A549 (cell line): ENCODE measurements around the gene CHRNA4. TPM values are rescaled to one million over a fixed set of nuclear protein-coding genes. Genes with fewer than 3 reads are reported as not detected.
"Not testable (repeated sequence)": the region's sequence is repeated elsewhere in the genome, so short reads cannot be mapped to it uniquely, and the experiment has no call there.

Experiments
- ATAC-seq, 2 experiments: fragments of 200-7000 bp in 1 of 2; fragments of >200 bp in 1 of 2; cut with Nextera tagmentation in 1 of 2; cut with Tn5 transposase in 1 of 2; 3 replicates each; pipeline versions ENCODE4 v1.8.0 to v1.9.1; 2018 to 2020; ENCODE audit warnings: mild to moderate bottlenecking in 1 of 2, moderate library complexity in 1 of 2
- CTCF ChIA-PET: fragments of 300-600 bp; sonication (Branson Sonifier 250); formaldehyde crosslinking; extraction: SDS; loops from one replicate; lab custom pipeline; 2021; ENCODE audit warnings: antibody characterized with exemption, inconsistent platforms; lab: Yijun Ruan, JAX
- POLR2A ChIA-PET: fragments of 350-600 bp; formaldehyde crosslinking; extraction: SDS; loops from one replicate; lab custom pipeline; 2021; ENCODE audit warnings: antibody characterized with exemption, inconsistent platforms; lab: Yijun Ruan, JAX
- DNase-seq, 2 experiments: peaks; one replicate each; pipeline versions ENCODE4 v3.0.0 to v3.0.0-alpha.2; 2011 to 2016; ENCODE audit warnings: low read depth in 1 of 2, low spot score in 1 of 2
- FAIRE-seq: peaks from 2 replicates; lab custom pipeline; 2011; peaks lifted over from hg19 to GRCh38; lab: Jason Lieb, UNC
- H3K27ac ChIP-seq, 2 experiments: fragments of >200 bp; sonication (Bioruptor Twin); formaldehyde crosslinking; 3 replicates each; pipeline ENCODE4 v1.5.1; 2016 to 2017
- H3K4me1 ChIP-seq: fragments of >200 bp; sonication (Bioruptor Twin); formaldehyde crosslinking; 3 replicates; pipeline ENCODE4 v1.6.1; 2016
- H3K4me2 ChIP-seq: fragments of >200 bp; sonication (Bioruptor Twin); formaldehyde crosslinking; 3 replicates; pipeline ENCODE4 v1.6.1; 2016
- H3K4me3 ChIP-seq: fragments of >200 bp; sonication (Bioruptor Twin); formaldehyde crosslinking; 3 replicates; pipeline ENCODE4 v1.5.1; 2016
- H3K9me3 ChIP-seq: fragments of >200 bp; sonication (Bioruptor Twin); formaldehyde crosslinking; 3 replicates; pipeline ENCODE4 v1.6.1; 2016
- BHLHE40 ChIP-seq: IDR thresholded peaks from 2 replicates; pipeline ENCODE4 v1.6.1; 2012; ENCODE audit warnings: low read depth, low read length, inconsistent platforms
- CBX8 ChIP-seq: fragments of 200-600 bp; sonication (generic); IDR thresholded peaks from 2 replicates; pipeline ENCODE4 v1.6.1; 2016
- CEBPB ChIP-seq, 2 experiments: fragments of >200 bp in 1 of 2; sonication (Bioruptor Twin) in 1 of 2; formaldehyde crosslinking in 1 of 2; IDR thresholded peaks; 2 replicates each; pipeline ENCODE4 v1.6.1; 2012 to 2016
- CTCF ChIP-seq: fragments of >200 bp; sonication (Bioruptor Twin); formaldehyde crosslinking; IDR thresholded peaks from 3 replicates; pipeline ENCODE4 v1.5.1; 2016
- EHF ChIP-seq: fragments of 250-450 bp; sonication (Bioruptor Pico); IDR thresholded peaks from 2 replicates; pipeline ENCODE4 v1.5.0; 2020; ENCODE audit warnings: mild to moderate bottlenecking
- ELK1 ChIP-seq: fragments of 150-350 bp; IDR thresholded peaks from 2 replicates; pipeline ENCODE4 v1.6.1; 2014; ENCODE audit warnings: low read depth, mild to moderate bottlenecking, low read length
- FOSL2 ChIP-seq, 2 experiments: fragments of 450-650 bp in 1 of 2; fragments of >200 bp in 1 of 2; sonication (Bioruptor Twin) in 1 of 2; formaldehyde crosslinking; IDR thresholded peaks; 2 replicates each; pipeline versions ENCODE4 v1.5.0 to v1.6.1; 2016 to 2020; ENCODE audit warnings: mild to moderate bottlenecking in 1 of 2, moderate library complexity in 1 of 2
- HES2 ChIP-seq: fragments of >200 bp; sonication (Bioruptor Twin); formaldehyde crosslinking; IDR thresholded peaks from 2 replicates; pipeline ENCODE4 v1.6.1; 2016
- HEYL ChIP-seq: fragments of 250-450 bp; sonication (Bioruptor Pico); IDR thresholded peaks from 2 replicates; pipeline ENCODE4 v1.8.0; 2021; ENCODE audit warnings: mild to moderate bottlenecking, moderate library complexity
- HOXA7 ChIP-seq: fragments of 250-450 bp; sonication (Bioruptor Pico); IDR thresholded peaks from 2 replicates; pipeline ENCODE4 v1.5.0; 2020; ENCODE audit warnings: mild to moderate bottlenecking, moderate library complexity
- HOXB13 ChIP-seq: fragments of 250-450 bp; sonication (Bioruptor Pico); IDR thresholded peaks from 2 replicates; pipeline ENCODE4 v1.5.0; 2020; ENCODE audit warnings: low read depth, mild to moderate bottlenecking, moderate library complexity
- JUN ChIP-seq, 2 experiments: fragments of >200 bp; sonication (Bioruptor Twin); formaldehyde crosslinking; IDR thresholded peaks; 2 replicates in 1 of 2; 3 replicates in 1 of 2; pipeline ENCODE4 v1.6.1; 2016 to 2017
- KDM5A ChIP-seq: fragments of 200-600 bp; sonication (generic); IDR thresholded peaks from 2 replicates; pipeline ENCODE4 v1.6.1; 2016; ENCODE audit warnings: antibody characterized with exemption, mild to moderate bottlenecking
- MAFK ChIP-seq: fragments of 450-650 bp; IDR thresholded peaks from 2 replicates; pipeline ENCODE4 v1.6.1; 2014; ENCODE audit not compliant: partially characterized antibody
- NFE2L2 ChIP-seq: fragments of 150-350 bp; conservative IDR thresholded peaks from 2 replicates; pipeline ENCODE4 v1.6.1; 2014; ENCODE audit warnings: low read length
- POLR2A ChIP-seq: IDR thresholded peaks from 2 replicates; pipeline ENCODE4 v1.6.1; 2012; ENCODE audit warnings: mild to moderate bottlenecking, low read length
- RARB ChIP-seq: fragments of 250-450 bp; sonication (Bioruptor Pico); IDR thresholded peaks from 2 replicates; pipeline ENCODE4 v1.8.0; 2021; ENCODE audit warnings: mild to moderate bottlenecking, moderate library complexity
- SREBF2 ChIP-seq: fragments of 450-650 bp; IDR thresholded peaks from 2 replicates; pipeline ENCODE4 v1.6.1; 2014; ENCODE audit warnings: mild to moderate bottlenecking, moderate library complexity
- WGBS: methylation state at CpG from one replicate; pipeline ENCODE4 v1.1.6; 2017; ENCODE audit errors: missing lambda C conversion rate; 5-methylcytosine and 5-hydroxymethylcytosine counted together
- polyA plus RNA-seq, 4 experiments: library from polyadenylated mRNA; depleted of rRNA in 3 of 4; stranded (reverse); fragments of >200 nt; fragmentation: RNase III in 1 of 4; extraction: RNeasy Plus Mini Kit Qiagen cat#74134 plus additional on column Dnase treatment in 1 of 4; gene quantifications; 2 replicates in 3 of 4; 3 replicates in 1 of 4; pipeline ENCODE4 v1.2.3, GENCODE V29; 2011 to 2017
- TF ChIP-seq, protein P1 (sequence below): fragments of >200 bp; sonication (Bioruptor Twin); formaldehyde crosslinking; IDR thresholded peaks from 3 replicates; pipeline ENCODE4 v1.6.1; 2016
- TF ChIP-seq, protein P2 (sequence below): IDR thresholded peaks from 2 replicates; pipeline ENCODE4 v1.6.1; 2012

CHRNA4 gene
- polyA plus RNA-seq, 2 of the 4 experiments (the other 2 are of a cell fraction): 0.03 to 0.23 TPM

DNA sequence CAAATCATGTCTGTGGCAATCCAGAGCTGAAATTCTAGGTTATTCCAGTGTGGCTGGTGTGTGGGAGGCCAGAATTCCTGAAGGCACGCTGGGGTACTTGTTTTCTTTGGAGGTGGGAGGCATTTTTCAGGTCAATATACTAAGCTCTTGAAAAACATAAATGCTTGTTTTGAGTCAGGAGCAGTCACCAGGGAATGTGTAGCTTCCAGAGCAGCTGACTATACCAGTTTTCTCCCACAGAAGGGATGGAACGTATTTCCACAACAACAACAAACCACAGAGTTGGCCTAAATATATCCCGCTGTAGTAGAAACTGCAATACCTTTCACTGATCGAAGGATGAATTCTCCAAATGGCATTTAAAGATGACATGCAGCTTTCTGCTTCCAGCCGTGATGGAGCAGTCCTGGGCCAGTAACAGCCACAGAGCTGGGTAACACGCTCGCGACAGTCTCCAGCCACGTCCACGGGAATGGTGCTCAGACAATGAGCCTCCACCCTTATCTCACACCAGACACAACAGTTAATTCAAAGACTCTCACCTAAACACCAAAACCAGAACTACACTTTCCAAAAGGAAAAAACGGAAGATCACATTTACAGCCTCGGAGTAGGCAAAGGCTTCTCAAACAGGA lies 23.2 kb downstream of the CHRNA4 start (continued):
- TF ChIP-seq, protein P1, sequence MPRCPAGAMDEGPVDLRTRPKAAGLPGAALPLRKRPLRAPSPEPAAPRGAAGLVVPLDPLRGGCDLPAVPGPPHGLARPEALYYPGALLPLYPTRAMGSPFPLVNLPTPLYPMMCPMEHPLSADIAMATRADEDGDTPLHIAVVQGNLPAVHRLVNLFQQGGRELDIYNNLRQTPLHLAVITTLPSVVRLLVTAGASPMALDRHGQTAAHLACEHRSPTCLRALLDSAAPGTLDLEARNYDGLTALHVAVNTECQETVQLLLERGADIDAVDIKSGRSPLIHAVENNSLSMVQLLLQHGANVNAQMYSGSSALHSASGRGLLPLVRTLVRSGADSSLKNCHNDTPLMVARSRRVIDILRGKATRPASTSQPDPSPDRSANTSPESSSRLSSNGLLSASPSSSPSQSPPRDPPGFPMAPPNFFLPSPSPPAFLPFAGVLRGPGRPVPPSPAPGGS: no peak
- TF ChIP-seq CBX8: no peak
- no peak for TF ChIP-seq CTCF
- no peak for TF ChIP-seq POLR2A
- no peak for TF ChIP-seq RARB
- TF ChIP-seq, all 56 proteins: peak for 0

DNA sequence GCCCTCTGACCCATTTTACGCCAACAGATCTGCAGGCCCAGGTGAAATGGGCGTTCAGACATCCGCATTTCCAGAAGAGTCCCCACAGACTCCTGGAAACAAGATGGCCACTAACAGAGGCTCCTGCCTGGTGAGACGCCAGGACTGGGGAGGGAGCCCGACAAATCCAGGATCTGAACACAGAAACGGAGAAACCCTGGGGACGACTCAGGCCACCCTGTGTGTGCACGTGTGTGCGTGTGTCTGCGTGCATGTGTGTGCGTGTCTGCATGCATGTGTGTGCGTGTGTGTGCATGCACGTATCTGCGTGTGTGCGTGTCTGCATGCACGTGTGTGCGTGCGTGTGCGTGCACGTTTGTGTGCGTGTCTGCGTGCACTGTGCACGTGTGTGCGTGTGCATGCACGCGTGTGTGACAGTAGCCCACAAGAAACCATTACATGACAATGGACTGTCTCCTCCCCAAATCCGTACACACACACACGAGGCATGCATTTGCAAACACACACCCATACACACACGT lies 24.9 kb downstream of the CHRNA4 start:
- ChIA-PET POLR2A (no interaction called here), CTCF (no interaction called here)
- Histone ChIP-seq H3K4me1 (no peaks in the 10 kb centered on the region), H3K9me3 (peaks cover 14% of the 10 kb centered on the region; the same call in 2 of the 3 replicates), H3K27ac (no peak overlapping the region), H3K4me3 (no peak overlapping the region)
- DNase-seq: no peak
- 77% methylated on average over 29 of the region's 29 CpGs for WGBS
- ATAC-seq: no peak
- no peak for FAIRE-seq
- TF ChIP-seq POLR2A (0 out of 2 replicates have a peak, but pooled peaks have one; percentile 21), BHLHE40 (no peak)
- TF ChIP-seq, all 56 proteins: peak for 1
- H3K4me2 ChIP-seq: no peak overlapping the region

- WGBS: 48% methylated on average over 9 of the region's 9 CpGs
- POLR2A ChIA-PET: no interaction called here
- no peak for TF ChIP-seq MAFK
- TF ChIP-seq HEYL: no peak
- no peak for TF ChIP-seq FOSL2 (IDR thresholded peaks at IDR 0.05)
- no peak for TF ChIP-seq FOSL2 (CRISPR knock-in tag; IDR thresholded peaks at IDR 0.05)
- TF ChIP-seq, protein P2, sequence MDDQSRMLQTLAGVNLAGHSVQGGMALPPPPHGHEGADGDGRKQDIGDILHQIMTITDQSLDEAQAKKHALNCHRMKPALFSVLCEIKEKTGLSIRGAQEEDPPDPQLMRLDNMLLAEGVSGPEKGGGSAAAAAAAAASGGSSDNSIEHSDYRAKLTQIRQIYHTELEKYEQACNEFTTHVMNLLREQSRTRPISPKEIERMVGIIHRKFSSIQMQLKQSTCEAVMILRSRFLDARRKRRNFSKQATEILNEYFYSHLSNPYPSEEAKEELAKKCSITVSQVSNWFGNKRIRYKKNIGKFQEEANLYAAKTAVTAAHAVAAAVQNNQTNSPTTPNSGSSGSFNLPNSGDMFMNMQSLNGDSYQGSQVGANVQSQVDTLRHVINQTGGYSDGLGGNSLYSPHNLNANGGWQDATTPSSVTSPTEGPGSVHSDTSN: no peak
These were observed 25.4 kb downstream of the CHRNA4 start for GRCh38 chr20:63335711-63336110.

GRCh38 chr20:63335060-63335459 lies 26.1 kb downstream of the CHRNA4 start:
- H3K4me1 ChIP-seq, ATAC-seq, FAIRE-seq, DNase-seq, H3K4me2 ChIP-seq, H3K4me3 ChIP-seq, POLR2A ChIA-PET, H3K27ac ChIP-seq: not testable (repeated sequence)
- WGBS: 85% methylated on average over 4 of the region's 9 CpGs
- peaks cover 14% of the 10 kb centered on the region; the same call in 2 of the 3 replicates for H3K9me3 ChIP-seq
- CTCF ChIA-PET: interaction anchor here (1.2 to 1.5 kb wide), 4 partner anchors 11 to 112 kb away, joined by 3 to 5 read pairs (median 4); no protein-coding TSS in a partner anchor

More at GRCh38 chr20:63335711-63336110, 25.4 kb downstream of the CHRNA4 start:
- CTCF ChIA-PET: interaction anchor here (1.2 to 1.3 kb wide), 3 partner anchors 26 to 112 kb away, joined by 3 to 5 read pairs (median 4); no protein-coding TSS in a partner anchor
- DNase-seq (no peak), ATAC-seq (no peak), FAIRE-seq (no peak)
- Histone ChIP-seq H3K27ac (no peak overlapping the region), H3K9me3 (peaks cover 14% of the 10 kb centered on the region; the same call in 2 of the 3 replicates), H3K4me3 (no peak overlapping the region), H3K4me1 (no peaks in the 10 kb centered on the region), H3K4me2 (no peak overlapping the region)

- peaks cover 11% of the 10 kb centered on the region; the same call in 2 of the 3 replicates for H3K9me3 ChIP-seq
- H3K4me3 ChIP-seq: no peak overlapping the region
- 71% methylated on average over 8 of the region's 8 CpGs for WGBS
- DNase-seq (no peak), FAIRE-seq (no peak), ATAC-seq (no peak)
- TF ChIP-seq HOXB13 (no peak), HOXA7 (CRISPR knock-in tag) (no peak), SREBF2 (no peak), EHF (CRISPR knock-in tag) (no peak), JUN (IDR thresholded peaks at IDR 0.05) (no peak), BHLHE40 (no peak), KDM5A (no peak), HES2 (no peak), ELK1 (no peak), NFE2L2 (no peak), CEBPB (IDR thresholded peaks at IDR 0.05) (no peak)
- ChIA-PET POLR2A (no interaction called here), CTCF (interaction anchor here (1.2 to 3.5 kb wide), 5 partner anchors 11 to 151 kb away, joined by 3 to 20 read pairs (median 4); no protein-coding TSS in a partner anchor)
- no peak overlapping the region for H3K4me2 ChIP-seq
- no peak overlapping the region for H3K27ac ChIP-seq
- no peaks in the 10 kb centered on the region for H3K4me1 ChIP-seq
These were observed 26.8 kb downstream of the CHRNA4 start for GRCh38 chr20:63334356-63334755.
